ENCODE data around the gene MPZL3.

DNA sequence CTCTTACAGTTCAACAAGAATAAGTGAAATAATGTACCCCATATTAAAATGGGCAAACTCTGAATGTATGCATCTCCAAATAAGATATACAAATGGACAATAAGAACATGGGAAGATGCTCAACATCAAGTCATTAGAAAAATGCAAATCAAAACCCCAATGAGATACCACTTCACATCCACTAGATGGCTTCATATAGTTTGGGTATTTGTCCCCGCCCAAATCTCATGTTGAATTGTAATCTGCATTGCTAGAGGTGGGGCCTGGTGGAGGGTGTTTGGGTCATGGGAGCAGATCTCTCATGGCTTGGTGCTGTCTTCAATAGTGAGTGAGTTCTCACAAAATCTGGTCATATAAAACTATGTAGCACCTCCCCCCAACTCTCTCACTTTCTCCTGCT is 6.2 kb upstream of the MPZL3 start:
- TF ChIP-seq, protein P1, sequence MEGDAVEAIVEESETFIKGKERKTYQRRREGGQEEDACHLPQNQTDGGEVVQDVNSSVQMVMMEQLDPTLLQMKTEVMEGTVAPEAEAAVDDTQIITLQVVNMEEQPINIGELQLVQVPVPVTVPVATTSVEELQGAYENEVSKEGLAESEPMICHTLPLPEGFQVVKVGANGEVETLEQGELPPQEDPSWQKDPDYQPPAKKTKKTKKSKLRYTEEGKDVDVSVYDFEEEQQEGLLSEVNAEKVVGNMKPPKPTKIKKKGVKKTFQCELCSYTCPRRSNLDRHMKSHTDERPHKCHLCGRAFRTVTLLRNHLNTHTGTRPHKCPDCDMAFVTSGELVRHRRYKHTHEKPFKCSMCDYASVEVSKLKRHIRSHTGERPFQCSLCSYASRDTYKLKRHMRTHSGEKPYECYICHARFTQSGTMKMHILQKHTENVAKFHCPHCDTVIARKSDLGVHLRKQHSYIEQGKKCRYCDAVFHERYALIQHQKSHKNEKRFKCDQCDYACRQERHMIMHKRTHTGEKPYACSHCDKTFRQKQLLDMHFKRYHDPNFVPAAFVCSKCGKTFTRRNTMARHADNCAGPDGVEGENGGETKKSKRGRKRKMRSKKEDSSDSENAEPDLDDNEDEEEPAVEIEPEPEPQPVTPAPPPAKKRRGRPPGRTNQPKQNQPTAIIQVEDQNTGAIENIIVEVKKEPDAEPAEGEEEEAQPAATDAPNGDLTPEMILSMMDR (IDR thresholded peaks at IDR 0.05; ENCODE audit: poor library complexity, severe bottlenecking), result no peak
- TF ChIP-seq EP300 (conservative IDR thresholded peaks at IDR 0.05; ENCODE audit: poor library complexity, severe bottlenecking) (no peak), EZH2 (IDR thresholded peaks at IDR 0.05; ENCODE audit: borderline replicate concordance, insufficient read depth, low read length, poor library complexity, severe bottlenecking) (no peak), POLR2AphosphoS5 (IDR thresholded peaks at IDR 0.05) (no peak)

Data from neural cell (in vitro differentiated cells).